ENCODE data around the gene STK11. TPM values are rescaled to one million over a fixed set of nuclear protein-coding genes. Genes with fewer than 3 reads are reported as not detected.
A peak's percentile ranks its signal among the peaks of the same experiment; 100 is the strongest.

STK11 gene
- total and polyA plus RNA-seq, 2 of the 4 experiments (the other 2 are of a cell fraction): 39.3 to 42.8 TPM

GRCh38 chr19:1247748-1248138 lies 42.2 kb downstream of the STK11 start:
- H3K18ac ChIP-seq (ENCODE audit: low read depth, low read length): no peak overlapping the region
- H3K56ac ChIP-seq (ENCODE audit: extremely low read depth, insufficient read depth, low read length): peak overlapping the region; percentile 37; the same call in 1 of the 2 replicates
- peak overlapping the region; percentile 30; the same call in 1 of the 3 replicates for H2BK15ac ChIP-seq (ENCODE audit: low read depth, low read length)
- H3K4ac ChIP-seq (ENCODE audit: low read depth, low read length): peak overlapping the region; percentile 90
- peak overlapping the region; percentile 97 for H3K27ac ChIP-seq (ENCODE audit: insufficient read depth, low read length)
- H2BK20ac ChIP-seq (ENCODE audit: low read depth, low read length): peak overlapping the region; percentile 25; the same call in 1 of the 2 replicates
- H3K79me1 ChIP-seq (ENCODE audit: low read depth in 1 of 2, low read length in 2 of 2): peaks cover 0 to 46% of the 10 kb centered on the region in 2 experiments; a peak in 2 of 4 replicates
- peaks cover 50% of the 10 kb centered on the region for H4K20me1 ChIP-seq (ENCODE audit: insufficient read depth, low read length)
- H4K5ac ChIP-seq (ENCODE audit: low read depth, low read length): no peak overlapping the region
- no peak for TF ChIP-seq SMC3 (IDR thresholded peaks at IDR 0.05; ENCODE audit: low read depth, low read length)
- no peak for TF ChIP-seq CEBPB (IDR thresholded peaks at IDR 0.05; ENCODE audit: low read depth, low read length)
- no peak for TF ChIP-seq RAD21 (IDR thresholded peaks at IDR 0.05; ENCODE audit: low read length)
- TF ChIP-seq CTCF (conservative IDR thresholded peaks at IDR 0.05; ENCODE audit: low read depth, low read length): no peak
- TF ChIP-seq RCOR1 (IDR thresholded peaks at IDR 0.05; ENCODE audit: insufficient replicate concordance, low read length): no peak
- no peak for TF ChIP-seq FOS (IDR thresholded peaks at IDR 0.05; ENCODE audit: low read depth, low read length)
- TF ChIP-seq RFX5 (IDR thresholded peaks at IDR 0.05; ENCODE audit: low read depth, low read length): no peak
- TF ChIP-seq MAZ (IDR thresholded peaks at IDR 0.05; ENCODE audit: borderline replicate concordance, low read depth, low read length): no peak
- TF ChIP-seq CHD1 (IDR thresholded peaks at IDR 0.05; ENCODE audit: low read depth, low read length): no peak
- no peak for TF ChIP-seq POLR2A (IDR thresholded peaks at IDR 0.05; ENCODE audit: low read depth, low read length)
- no peak for TF ChIP-seq MAFK (IDR thresholded peaks at IDR 0.05; ENCODE audit: low read depth, low read length)
- TF ChIP-seq BHLHE40 (IDR thresholded peaks at IDR 0.05; ENCODE audit: low read depth, low read length): no peak
- no peak for TF ChIP-seq USF2 (IDR thresholded peaks at IDR 0.05; ENCODE audit: low read depth, low read length)
- TF ChIP-seq NFE2L2 (IDR thresholded peaks at IDR 0.05; ENCODE audit: low read depth, low read length): no peak
- TF ChIP-seq MXI1 (IDR thresholded peaks at IDR 0.05; ENCODE audit: borderline replicate concordance, low read depth, low read length): no peak
- TF ChIP-seq ELK1 (IDR thresholded peaks at IDR 0.05; ENCODE audit: borderline replicate concordance, low read depth, low read length): no peak
- H3K14ac ChIP-seq (replicated peaks; ENCODE audit: low read depth, low read length): no peak overlapping the region; the same call in 1 of the 2 replicates
- peak overlapping the region; percentile 93 for H2BK5ac ChIP-seq (ENCODE audit: low read depth, low read length, poor library complexity, severe bottlenecking)
- ChIA-PET CTCF (no interaction called here), POLR2A (ENCODE audit: unreplicated experiment) (no interaction called here)
- dilution Hi-C loops (cut with HindIII; ENCODE audit: low sequenced_read_pairs, unreplicated experiment) (no loop called here), in situ Hi-C loops (cut with MboI; ENCODE audit: low sequenced_read_pairs) (no loop called here), intact Hi-C loops (cut with micrococcal nuclease) (loop anchor here (1.0 kb wide), 1 partner anchor 19 kb away; no protein-coding TSS in a partner anchor)
- peaks cover 14% of the 10 kb centered on the region for H3K4me1 ChIP-seq (ENCODE audit: control insufficient read depth, insufficient read depth, low read length)
- peak overlapping the region in 1 of 2 experiments; percentile 11; a peak in 1 of 4 replicates for H4K8ac ChIP-seq (ENCODE audit: low read depth in 2 of 2, low read length in 2 of 2)
- H3K36me3 ChIP-seq (ENCODE audit: control insufficient read depth, insufficient read depth, low read length): peaks cover 21% of the 10 kb centered on the region
- BruUV-seq (replicated peaks): no TSS peak
- H2AK5ac ChIP-seq (ENCODE audit: low read depth, low read length): peak overlapping the region; percentile 32
- H3K4me2 ChIP-seq (ENCODE audit: low read depth, low read length): peak overlapping the region; percentile 89
- H3K23ac ChIP-seq (ENCODE audit: low read depth, low read length): 0 out of 2 replicates have a peak overlapping the region, but pooled peaks have one; percentile 75
- peak overlapping the region; percentile 54 for H3K4me3 ChIP-seq (ENCODE audit: insufficient read depth, low read depth, low read length)
- 0 out of 2 replicates have a peak overlapping the region, but pooled peaks have one; percentile 10 for H4K91ac ChIP-seq (ENCODE audit: insufficient read depth, low read depth, low read length)
- DNase-seq (no peak), ATAC-seq (ENCODE audit: low read depth) (no peak)
- H3K27me3 ChIP-seq (ENCODE audit: control insufficient read depth, insufficient read depth, low read length): no peaks in the 10 kb centered on the region
- H2BK120ac ChIP-seq (ENCODE audit: low read depth, low read length): peak overlapping the region; percentile 76; the same call in 1 of the 2 replicates
- H2AK9ac ChIP-seq (replicated peaks; ENCODE audit: low read depth, low read length, poor library complexity): peak overlapping the region; percentile 97
- no peaks in the 10 kb centered on the region for H3K9me3 ChIP-seq (ENCODE audit: control insufficient read depth, insufficient read depth, low read length)
- WGBS, 2 experiments (ENCODE audit: extremely low coverage in 2 of 2, insufficient read length in 1 of 2): 48% methylated on average over 3 of the region's 8 CpGs; no CpG with 5 or more reads in 1 of the 2 experiments
- H2AFZ ChIP-seq (replicated peaks; ENCODE audit: low read length, poor library complexity): peak overlapping the region; percentile 92
- H3K9me1 ChIP-seq (ENCODE audit: insufficient read depth, low read length): no peaks in the 10 kb centered on the region
- no peak overlapping the region for H3K9ac ChIP-seq (ENCODE audit: low read depth, low read length)

All from IMR-90 (cell line).